OCI-LY7 (cell line): ENCODE measurements around the gene UBAP2.

Source experiments
- EZH2phosphoT487 ChIP-seq: fragments of 200-600 bp; sonication (generic); IDR thresholded peaks from 2 replicates; pipeline ENCODE4 v1.6.1; 2018; ENCODE audit warnings: low read depth, borderline replicate concordance, mild to moderate bottlenecking, mixed run types, antibody characterized with exemption, low read length, moderate library complexity, mixed read lengths
- TF ChIP-seq, protein P1 (sequence below): fragments of 200-600 bp; sonication (generic); conservative IDR thresholded peaks from 2 replicates; pipeline ENCODE4 v1.5.1; 2014; ENCODE audit warnings: mild to moderate bottlenecking, antibody characterized with exemption, low read length, moderate library complexity, mixed read lengths

DNA sequence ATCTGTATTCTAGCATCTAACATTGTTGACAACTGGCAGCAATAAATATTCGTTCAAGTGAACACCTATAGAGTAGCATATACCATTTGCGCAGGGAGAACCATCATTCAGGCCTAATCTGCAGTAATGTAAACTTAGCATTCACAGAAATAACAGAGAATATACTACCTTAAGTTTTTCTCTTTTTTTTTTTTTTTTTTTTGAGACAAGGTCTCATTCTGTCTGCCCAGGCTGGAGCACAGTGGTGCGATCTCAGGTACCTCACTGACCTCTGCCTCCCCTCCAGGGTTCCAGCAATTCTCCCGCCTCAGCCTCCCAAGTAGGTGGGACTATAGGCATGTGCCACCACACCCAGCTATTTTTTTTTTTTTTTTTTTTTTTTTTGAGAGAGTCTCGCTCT lies 12.1 kb downstream of the UBAP2 start:
- TF ChIP-seq, protein P1, sequence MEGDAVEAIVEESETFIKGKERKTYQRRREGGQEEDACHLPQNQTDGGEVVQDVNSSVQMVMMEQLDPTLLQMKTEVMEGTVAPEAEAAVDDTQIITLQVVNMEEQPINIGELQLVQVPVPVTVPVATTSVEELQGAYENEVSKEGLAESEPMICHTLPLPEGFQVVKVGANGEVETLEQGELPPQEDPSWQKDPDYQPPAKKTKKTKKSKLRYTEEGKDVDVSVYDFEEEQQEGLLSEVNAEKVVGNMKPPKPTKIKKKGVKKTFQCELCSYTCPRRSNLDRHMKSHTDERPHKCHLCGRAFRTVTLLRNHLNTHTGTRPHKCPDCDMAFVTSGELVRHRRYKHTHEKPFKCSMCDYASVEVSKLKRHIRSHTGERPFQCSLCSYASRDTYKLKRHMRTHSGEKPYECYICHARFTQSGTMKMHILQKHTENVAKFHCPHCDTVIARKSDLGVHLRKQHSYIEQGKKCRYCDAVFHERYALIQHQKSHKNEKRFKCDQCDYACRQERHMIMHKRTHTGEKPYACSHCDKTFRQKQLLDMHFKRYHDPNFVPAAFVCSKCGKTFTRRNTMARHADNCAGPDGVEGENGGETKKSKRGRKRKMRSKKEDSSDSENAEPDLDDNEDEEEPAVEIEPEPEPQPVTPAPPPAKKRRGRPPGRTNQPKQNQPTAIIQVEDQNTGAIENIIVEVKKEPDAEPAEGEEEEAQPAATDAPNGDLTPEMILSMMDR: no peak
- no peak for TF ChIP-seq EZH2phosphoT487
